Stimulated activated CD8-positive, alpha-beta memory T cell treated with anti-CD3 and anti-CD28 coated beads, Interleukin-12 subunit alpha, Interleukin-12 subunit beta, amount 100 ng/mL, for 1 hour (primary cell): ENCODE results near the gene GRAMD4.
"Not testable (repeated sequence)": the region's sequence is repeated elsewhere in the genome, so short reads cannot be mapped to it uniquely, and the experiment has no call there.

Experiments
- DNase-seq: peaks from one replicate; pipeline ENCODE4 v3.0.0-alpha.2; 2020; ENCODE audit warnings: low read depth

The GRAMD4 gene

GRCh38 chr22:46619240-46619829 is 851 bp upstream of the GRAMD4 start:
- no peak for DNase-seq

- no peak for DNase-seq
These were observed 529 bp downstream of the GRAMD4 start for GRCh38 chr22:46620588-46621242.

- DNase-seq, result not testable (repeated sequence)
These were observed 1.2 kb downstream of the GRAMD4 start for GRCh38 chr22:46621243-46621930.

- DNase-seq, result no peak
These were observed 1.9 kb downstream of the GRAMD4 start for GRCh38 chr22:46622081-46622521.

GRCh38 chr22:46625113-46625842 is 5.1 kb downstream of the GRAMD4 start:
- no peak for DNase-seq

GRCh38 chr22:46625843-46626349 is 5.7 kb downstream of the GRAMD4 start:
- DNase-seq, result no peak

GRCh38 chr22:46626356-46626755 is 6.2 kb downstream of the GRAMD4 start:
- no peak for DNase-seq

- DNase-seq, result no peak
These were observed 7.0 kb downstream of the GRAMD4 start for GRCh38 chr22:46626911-46627805.

- no peak for DNase-seq
These were observed 7.8 kb downstream of the GRAMD4 start for GRCh38 chr22:46627806-46628482.

- DNase-seq, result no peak
These were observed 8.6 kb downstream of the GRAMD4 start for GRCh38 chr22:46628756-46629155.

- no peak for DNase-seq
These were observed 9.1 kb downstream of the GRAMD4 start for GRCh38 chr22:46629291-46629690.

GRCh38 chr22:46631113-46631512 is 10.9 kb downstream of the GRAMD4 start:
- DNase-seq, result no peak

- DNase-seq, result no peak
These were observed 12.6 kb downstream of the GRAMD4 start for GRCh38 chr22:46632646-46633249.

GRCh38 chr22:46633334-46633890 is 13.2 kb downstream of the GRAMD4 start:
- DNase-seq, result no peak

- no peak for DNase-seq
These were observed 14.0 kb downstream of the GRAMD4 start for GRCh38 chr22:46634011-46634699.

- DNase-seq, result not testable (repeated sequence)
These were observed 14.9 kb downstream of the GRAMD4 start for GRCh38 chr22:46634973-46635685.

GRCh38 chr22:46635756-46636155 is 15.6 kb downstream of the GRAMD4 start:
- DNase-seq, result no peak

- DNase-seq, result no peak
These were observed 16.2 kb downstream of the GRAMD4 start for GRCh38 chr22:46636221-46637002.
